Natural killer cell (primary cell): ENCODE data around the gene DOCK10. TPM values are rescaled to one million over a fixed set of nuclear protein-coding genes. Genes with fewer than 3 reads are reported as not detected.

Experiments used
- ATAC-seq, 3 donors: fragments of 150-1000 bp in 2 of 3; fragments of 200-7000 bp in 1 of 3; cut with Tn5 transposase; 1 replicate in 1 of 3; 2 replicates in 2 of 3; pipeline ENCODE4 v1.10.0; 2021; ENCODE audit warnings: mild to moderate bottlenecking in 2 of 3, moderate library complexity in 2 of 3
- DNase-seq, 2 donors: peaks; one replicate each; pipeline versions ENCODE4 v3.0.0 to v3.0.0-alpha.2; 2013 to 2021; ENCODE audit warnings: mixed read lengths in 1 of 2
- H3K27ac ChIP-seq: one replicate; pipeline ENCODE4 v1.5.1; 2013; ENCODE audit warnings: mild to moderate bottlenecking, low read length
- H3K27me3 ChIP-seq: one replicate; pipeline ENCODE4 v1.6.1; 2013; ENCODE audit warnings: low read length; ENCODE audit not compliant: control insufficient read depth, insufficient read depth
- H3K36me3 ChIP-seq: one replicate; pipeline ENCODE4 v1.6.1; 2013; ENCODE audit warnings: low read length; ENCODE audit not compliant: control insufficient read depth, insufficient read depth
- H3K4me1 ChIP-seq: one replicate; pipeline ENCODE4 v1.6.1; 2013; ENCODE audit warnings: low read length; ENCODE audit not compliant: control insufficient read depth, insufficient read depth
- H3K4me3 ChIP-seq: one replicate; pipeline ENCODE4 v1.5.1; 2013; ENCODE audit warnings: low read length
- H3K9me3 ChIP-seq: one replicate; pipeline ENCODE4 v1.6.1; 2013; ENCODE audit warnings: low read length; ENCODE audit not compliant: control insufficient read depth, insufficient read depth
- H3K27ac Mint-ChIP-seq, 2 donors: one replicate each; pipeline ENCODE4 v1.8.0; 2022; ENCODE audit warnings: mild to moderate bottlenecking in 2 of 2, mixed read lengths in 2 of 2, moderate library complexity in 1 of 2
- H3K27me3 Mint-ChIP-seq, 2 donors: one replicate each; pipeline ENCODE4 v1.8.0; 2022; ENCODE audit warnings: low read depth in 2 of 2, mixed read lengths in 2 of 2
- H3K36me3 Mint-ChIP-seq: one replicate; pipeline ENCODE4 v1.8.0; 2022; ENCODE audit warnings: mixed read lengths
- H3K4me1 Mint-ChIP-seq, 2 donors: one replicate each; pipeline ENCODE4 v1.8.0; 2022; ENCODE audit warnings: mixed read lengths in 2 of 2
- H3K4me3 Mint-ChIP-seq: one replicate; pipeline ENCODE4 v1.8.0; 2022; ENCODE audit warnings: mild to moderate bottlenecking, moderate library complexity, mixed read lengths
- H3K9me3 Mint-ChIP-seq, 2 donors: one replicate each; pipeline ENCODE4 v1.8.0; 2022; ENCODE audit warnings: mixed read lengths in 2 of 2
- WGBS: methylation state at CpG from one replicate; pipeline ENCODE4 v1.1.7; 2013; ENCODE audit warnings: missing lambda C conversion rate; ENCODE audit not compliant: insufficient coverage; 5-methylcytosine and 5-hydroxymethylcytosine counted together
- intact Hi-C: fragments of 100-400 bp; cut with micrococcal nuclease; formaldehyde crosslinking; loops from one replicate; pipeline ENCODE4 v1.14.2; 2022
- total RNA-seq, 4 donors: library from RNA; stranded (reverse); fragments of 120-200 nt in 1 of 4; gene quantifications; one replicate each; pipeline versions ENCODE4 v1.2.3 to v1.2.4, GENCODE V29; 2013 to 2022
- TF ChIP-seq, protein P1 (sequence below): fragments of 200-600 bp; IDR thresholded peaks from one replicate; pipeline ENCODE4 v1.8.0; 2022; ENCODE audit warnings: antibody characterized with exemption

DOCK10 gene
- total RNA-seq, 3 donors from 2014 or later (not counting 1 experiment from before 2014, with no cell fraction given) = 181 to 213 (median 182) TPM

DNA sequence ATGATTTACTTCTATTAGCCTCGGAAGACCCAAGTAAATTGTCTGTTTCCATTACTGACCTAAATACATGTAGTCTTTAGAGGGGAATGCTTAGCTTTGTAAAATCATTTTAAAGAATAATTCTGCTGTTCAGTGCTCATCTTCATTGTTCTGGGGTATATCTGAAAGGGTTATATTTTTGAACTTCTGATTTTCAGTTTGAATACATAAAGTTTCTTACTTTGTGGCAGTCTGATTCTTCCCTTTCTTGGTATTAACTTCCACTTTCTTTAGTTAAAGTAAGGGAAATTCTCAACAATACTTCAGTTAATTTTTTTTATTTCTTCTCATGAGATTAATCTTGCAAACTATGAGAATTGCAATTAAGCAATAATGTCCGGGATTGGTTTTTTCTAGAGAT is 148.4 kb downstream of the DOCK10 start:
- 75% methylated on average over 2 of the region's 2 CpGs for WGBS

DNA sequence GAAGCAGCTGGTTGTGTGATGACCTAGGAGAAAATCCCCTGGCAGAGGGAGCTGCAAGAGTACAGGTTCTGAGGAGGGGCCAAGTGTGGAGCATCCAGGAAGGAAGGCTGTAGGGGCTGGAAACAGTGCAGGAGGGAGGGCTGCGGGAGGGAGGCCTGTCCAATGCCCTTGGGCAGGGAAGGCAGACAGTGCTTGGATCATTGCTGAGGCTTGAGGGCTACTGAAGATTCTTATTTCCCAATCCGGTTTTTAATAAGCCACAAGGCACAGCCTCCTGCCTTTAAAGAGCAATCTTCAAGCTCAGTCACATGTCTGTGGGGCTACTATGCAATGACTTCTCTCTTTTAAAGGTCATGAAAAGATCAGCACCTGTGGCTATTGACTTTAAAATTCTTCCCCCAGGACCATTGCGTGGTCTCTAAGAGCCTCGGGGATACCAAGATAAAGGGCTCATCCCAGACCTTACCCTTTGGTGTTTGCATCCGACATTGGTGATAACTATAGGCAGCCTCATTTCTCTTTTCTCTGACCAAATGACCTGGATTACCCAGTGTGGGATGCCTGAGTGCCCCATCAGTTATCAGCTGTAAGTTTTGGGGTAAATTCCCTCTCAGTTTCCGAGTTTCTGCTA is 149.6 kb downstream of the DOCK10 start:
- no peak overlapping the region for H3K4me3 ChIP-seq

More for the DNA sequence above, 148.4 kb downstream of the DOCK10 start:
- DNase-seq (no peak), ATAC-seq (no peak)
- H3K36me3 Mint-ChIP-seq = no peaks in the 10 kb centered on the region
- no peaks in the 10 kb centered on the region for H3K9me3 ChIP-seq
- H3K27ac Mint-ChIP-seq = peak overlapping the region; percentile 85 to 87
- H3K4me1 Mint-ChIP-seq = peaks cover 32 to 41% of the 10 kb centered on the region in 2 donors
- H3K4me3 ChIP-seq = no peak overlapping the region
- H3K27ac ChIP-seq = peak overlapping the region; percentile 68
- peak overlapping the region; percentile 32 for H3K4me3 Mint-ChIP-seq
- no peaks in the 10 kb centered on the region for H3K9me3 Mint-ChIP-seq
- peaks cover 5% of the 10 kb centered on the region for H3K4me1 ChIP-seq
- H3K36me3 ChIP-seq = peaks cover 52% of the 10 kb centered on the region
- intact Hi-C loops = no loop called here
- TF ChIP-seq, protein P1, sequence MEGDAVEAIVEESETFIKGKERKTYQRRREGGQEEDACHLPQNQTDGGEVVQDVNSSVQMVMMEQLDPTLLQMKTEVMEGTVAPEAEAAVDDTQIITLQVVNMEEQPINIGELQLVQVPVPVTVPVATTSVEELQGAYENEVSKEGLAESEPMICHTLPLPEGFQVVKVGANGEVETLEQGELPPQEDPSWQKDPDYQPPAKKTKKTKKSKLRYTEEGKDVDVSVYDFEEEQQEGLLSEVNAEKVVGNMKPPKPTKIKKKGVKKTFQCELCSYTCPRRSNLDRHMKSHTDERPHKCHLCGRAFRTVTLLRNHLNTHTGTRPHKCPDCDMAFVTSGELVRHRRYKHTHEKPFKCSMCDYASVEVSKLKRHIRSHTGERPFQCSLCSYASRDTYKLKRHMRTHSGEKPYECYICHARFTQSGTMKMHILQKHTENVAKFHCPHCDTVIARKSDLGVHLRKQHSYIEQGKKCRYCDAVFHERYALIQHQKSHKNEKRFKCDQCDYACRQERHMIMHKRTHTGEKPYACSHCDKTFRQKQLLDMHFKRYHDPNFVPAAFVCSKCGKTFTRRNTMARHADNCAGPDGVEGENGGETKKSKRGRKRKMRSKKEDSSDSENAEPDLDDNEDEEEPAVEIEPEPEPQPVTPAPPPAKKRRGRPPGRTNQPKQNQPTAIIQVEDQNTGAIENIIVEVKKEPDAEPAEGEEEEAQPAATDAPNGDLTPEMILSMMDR = no peak
- H3K27me3 Mint-ChIP-seq = no peaks in the 10 kb centered on the region
- H3K27me3 ChIP-seq = no peaks in the 10 kb centered on the region

DNA sequence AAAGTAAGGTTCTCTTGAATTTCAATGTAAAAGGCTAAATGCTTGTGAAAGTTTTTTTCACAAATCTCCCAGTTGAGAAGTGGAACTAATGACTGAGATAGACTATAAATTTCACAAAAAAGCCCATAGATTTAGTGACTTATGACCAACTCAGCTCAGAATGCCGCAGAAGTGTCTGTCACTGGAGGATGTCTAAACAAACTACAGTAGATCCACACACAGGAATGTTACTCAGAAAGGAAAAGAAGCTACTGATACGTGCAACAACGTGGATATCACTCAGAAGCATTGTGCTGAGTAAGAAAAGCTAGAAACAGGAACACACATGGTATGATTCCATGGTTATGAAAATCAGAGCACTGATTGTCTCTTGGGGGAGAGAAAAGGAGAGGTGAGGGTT is 151.9 kb downstream of the DOCK10 start:
- no peak overlapping the region for H3K4me3 Mint-ChIP-seq
- no peak overlapping the region for H3K27ac ChIP-seq

More for the DNA sequence above, 149.6 kb downstream of the DOCK10 start:
- H3K27me3 ChIP-seq = no peaks in the 10 kb centered on the region
- Mint-ChIP-seq H3K27me3 (no peaks in the 10 kb centered on the region), H3K36me3 (no peaks in the 10 kb centered on the region), H3K27ac (peak overlapping the region; percentile 85 to 87), H3K9me3 (no peaks in the 10 kb centered on the region), H3K4me1 (peaks cover 33 to 39% of the 10 kb centered on the region in 2 donors), H3K4me3 (no peak overlapping the region)
- H3K36me3 ChIP-seq = peaks cover 55% of the 10 kb centered on the region
- H3K9me3 ChIP-seq = no peaks in the 10 kb centered on the region
- H3K27ac ChIP-seq = no peak overlapping the region
- H3K4me1 ChIP-seq = peaks cover 5% of the 10 kb centered on the region
- DNase-seq (no peak), ATAC-seq (no peak)
- 92% methylated on average over 6 of the region's 6 CpGs for WGBS
- TF ChIP-seq, protein P1 = no peak
- intact Hi-C loops = no loop called here

More for the DNA sequence above, 151.9 kb downstream of the DOCK10 start:
- ATAC-seq = no peak
- TF ChIP-seq, protein P1 = no peak
- no peaks in the 10 kb centered on the region for H3K9me3 ChIP-seq
- H3K4me1 ChIP-seq = peaks cover 5% of the 10 kb centered on the region
- H3K4me1 Mint-ChIP-seq = peaks cover 32 to 38% of the 10 kb centered on the region in 2 donors
- no peaks in the 10 kb centered on the region for H3K9me3 Mint-ChIP-seq
- no peaks in the 10 kb centered on the region for H3K27me3 Mint-ChIP-seq
- H3K36me3 Mint-ChIP-seq = peaks cover 2% of the 10 kb centered on the region
- 95% methylated on average over 3 of the region's 3 CpGs for WGBS
- H3K36me3 ChIP-seq = peaks cover 72% of the 10 kb centered on the region
- peak overlapping the region; percentile 13 to 41 for H3K27ac Mint-ChIP-seq
- no peak for DNase-seq
- intact Hi-C loops = no loop called here
- H3K27me3 ChIP-seq = no peaks in the 10 kb centered on the region
- no peak overlapping the region for H3K4me3 ChIP-seq
